HG02571 (cell line): ENCODE results near the gene TUBD1.
A peak's percentile ranks its signal among the peaks of the same experiment; 100 is the strongest.
"Not testable (repeated sequence)": the region's sequence is repeated elsewhere in the genome, so short reads cannot be mapped to it uniquely, and the experiment has no call there.

ENCODE experiments used
- ATAC-seq: cut with Tn5 transposase; IDR thresholded peaks from one replicate; pipeline ENCODE4 v1.9.1; 2021; ENCODE audit warnings: mild to moderate bottlenecking, moderate library complexity; ENCODE audit not compliant: unreplicated experiment

Gene TUBD1

GRCh38 chr17:59845595-59846393, 46.9 kb downstream of the TUBD1 start:
- no peak for ATAC-seq

DNA sequence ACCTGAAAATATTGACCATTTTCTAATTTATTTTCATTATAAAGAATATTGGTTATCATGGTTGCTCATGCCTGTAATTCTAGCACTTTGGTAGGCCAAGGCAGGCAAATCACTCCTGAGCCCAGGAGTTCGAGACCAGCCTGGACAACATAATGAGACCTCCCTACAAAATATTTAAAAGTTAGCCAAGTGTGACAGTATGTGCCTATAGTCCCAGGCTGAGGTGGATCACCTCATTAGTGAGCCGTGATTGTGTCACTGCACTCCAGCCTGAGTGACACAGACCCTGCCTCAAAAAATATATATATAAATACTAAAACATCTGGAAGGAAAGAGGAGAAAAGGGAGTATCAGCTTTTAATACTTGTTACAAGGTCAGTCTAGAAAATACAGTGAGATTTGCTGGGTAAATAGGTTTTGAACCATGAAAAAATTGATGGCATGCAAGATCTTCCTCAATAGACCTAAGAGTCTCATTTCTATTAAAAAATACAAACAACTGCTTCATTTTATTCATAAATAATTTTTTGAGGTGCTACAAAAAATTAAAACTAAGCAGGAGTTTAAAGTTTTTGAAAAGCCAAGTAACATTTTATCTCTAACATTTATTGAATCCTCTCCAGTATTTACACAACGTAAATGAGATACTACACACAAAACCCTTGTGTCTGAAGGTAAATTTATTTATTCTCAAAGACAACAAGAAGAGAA, 47.7 kb downstream of the TUBD1 start:
- ATAC-seq, result no peak

DNA sequence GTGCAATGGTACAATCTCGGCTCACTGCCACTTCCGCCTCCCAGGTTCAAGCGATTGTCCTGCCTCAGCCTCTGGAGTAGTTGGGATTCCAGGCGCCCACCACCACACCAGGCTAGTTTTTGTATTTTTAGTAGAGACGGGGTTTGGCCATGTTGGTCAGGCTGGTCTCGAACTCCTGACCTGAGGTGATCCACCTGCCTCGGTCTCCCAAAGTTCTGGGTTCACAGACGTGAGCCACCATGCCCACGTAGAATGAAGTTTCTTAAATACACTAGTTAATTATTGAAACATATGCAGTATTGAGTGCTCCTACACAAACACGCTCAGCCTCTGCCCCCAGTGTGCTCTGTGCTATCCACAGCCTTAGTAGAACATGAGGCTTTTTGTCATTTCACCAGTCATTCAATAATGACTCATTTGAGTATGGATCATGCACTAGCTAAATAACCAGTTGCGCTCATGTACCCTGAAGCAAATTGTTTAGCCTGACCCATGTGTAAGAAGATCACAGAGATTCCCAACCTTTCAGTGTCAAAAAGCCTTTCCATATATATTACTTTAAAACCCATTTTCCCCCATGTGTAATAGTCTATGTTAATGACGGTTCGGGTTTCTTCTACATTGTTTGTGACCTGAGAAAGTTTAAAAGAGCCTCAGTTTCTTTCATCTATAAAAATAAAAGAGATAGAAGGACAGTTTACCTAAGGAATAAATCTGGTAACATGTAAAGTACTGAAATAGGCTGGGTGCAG, 49.7 kb downstream of the TUBD1 start:
- no peak for ATAC-seq

DNA sequence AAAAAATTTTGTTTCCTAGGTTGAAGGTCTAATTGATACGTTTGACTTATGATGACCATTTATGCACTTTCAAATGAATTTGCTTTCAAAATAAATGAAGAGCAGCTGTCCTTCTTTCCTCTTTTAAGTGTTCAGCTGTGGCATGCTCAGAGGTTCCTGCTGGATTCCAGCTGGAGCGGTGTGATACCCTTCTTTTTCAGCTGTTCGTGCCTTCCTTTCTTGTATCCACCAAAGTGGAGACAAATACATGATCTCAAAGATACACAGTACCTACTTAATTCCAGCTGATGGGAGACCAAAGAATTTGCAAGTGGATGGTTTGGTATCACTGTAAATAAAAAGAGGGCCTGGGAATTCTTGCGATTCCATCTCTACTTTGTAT, 50.9 kb downstream of the TUBD1 start:
- ATAC-seq, result not testable (repeated sequence)

- not testable (repeated sequence) for ATAC-seq
Observed at GRCh38 chr17:59841091-59841881, 51.5 kb downstream of the TUBD1 start.

DNA sequence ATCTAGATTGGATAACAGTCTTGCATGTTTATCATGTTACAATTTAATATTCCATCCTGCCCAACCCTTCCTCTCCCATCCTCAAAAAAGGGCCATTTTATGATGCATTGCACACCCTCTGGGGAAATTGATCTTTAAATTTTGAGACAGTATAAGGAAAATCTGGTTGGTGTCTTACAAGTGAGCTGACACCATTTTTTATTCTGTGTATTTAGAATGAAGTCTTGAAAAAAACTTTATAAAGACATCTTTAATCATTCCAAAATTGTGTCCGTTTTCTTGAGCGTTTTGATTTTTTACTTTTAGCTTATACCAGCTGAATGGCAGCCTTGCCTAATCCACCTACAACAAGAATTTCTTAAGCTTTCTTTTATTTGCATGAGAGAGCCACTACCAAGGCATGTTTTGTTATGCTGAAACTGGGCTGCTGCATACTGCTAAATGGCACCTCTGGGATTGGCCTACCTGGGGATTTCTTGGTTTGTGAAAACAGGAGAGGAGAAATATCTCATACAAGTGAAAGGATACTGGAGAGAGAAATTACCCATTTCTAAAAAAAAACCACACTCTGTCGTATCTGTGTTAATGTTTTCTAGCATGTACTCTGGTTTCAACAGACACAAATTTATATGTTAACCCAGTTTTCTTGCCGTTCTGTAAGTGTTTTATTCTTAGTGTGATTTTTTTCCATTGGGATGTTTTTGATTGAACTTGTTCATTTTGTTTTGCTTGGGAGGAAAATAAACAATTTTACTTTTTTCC, 52.2 kb downstream of the TUBD1 start:
- no peak for ATAC-seq

GRCh38 chr17:59839651-59840328, 53.0 kb downstream of the TUBD1 start:
- ATAC-seq, result no peak

DNA sequence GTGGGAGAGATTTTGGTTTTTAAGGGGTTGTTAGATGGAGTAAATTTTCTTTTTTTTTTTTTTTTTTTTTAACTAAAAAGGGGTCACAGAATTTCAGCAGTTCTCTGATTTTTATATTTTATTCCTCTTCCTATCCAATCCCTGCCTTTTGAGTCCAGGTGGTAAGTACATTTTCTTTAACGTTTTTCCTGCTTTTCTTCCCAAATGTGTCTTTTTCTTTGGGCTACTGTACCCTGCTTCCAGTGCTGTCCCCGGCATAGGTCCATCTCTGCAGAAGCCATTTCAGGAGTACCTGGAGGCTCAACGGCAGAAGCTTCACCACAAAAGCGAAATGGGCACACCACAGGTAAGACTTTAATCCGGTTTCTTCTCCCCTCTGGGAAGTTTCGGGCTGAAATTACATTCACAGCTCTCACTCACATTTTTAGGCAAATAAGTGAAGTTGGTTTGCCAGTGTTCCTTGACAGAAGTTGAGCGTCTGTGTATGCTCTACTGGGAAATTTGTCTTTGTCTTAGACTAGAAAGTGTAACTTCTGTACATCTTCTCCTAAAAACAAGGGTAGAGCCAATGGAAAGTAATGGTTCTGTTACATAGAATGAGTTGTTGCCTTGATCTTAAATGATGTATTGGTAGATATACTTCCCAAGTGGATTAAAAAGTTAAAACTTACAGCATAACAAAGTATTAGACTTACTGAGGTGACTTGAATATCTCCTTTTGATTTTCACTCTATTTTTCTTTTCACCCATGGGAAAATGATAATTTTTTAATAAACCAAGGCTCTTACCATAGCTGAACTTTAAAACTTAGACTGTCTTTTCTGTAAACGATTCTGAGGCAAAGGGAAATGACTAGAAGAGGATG, 54.5 kb downstream of the TUBD1 start:
- no peak for ATAC-seq

DNA sequence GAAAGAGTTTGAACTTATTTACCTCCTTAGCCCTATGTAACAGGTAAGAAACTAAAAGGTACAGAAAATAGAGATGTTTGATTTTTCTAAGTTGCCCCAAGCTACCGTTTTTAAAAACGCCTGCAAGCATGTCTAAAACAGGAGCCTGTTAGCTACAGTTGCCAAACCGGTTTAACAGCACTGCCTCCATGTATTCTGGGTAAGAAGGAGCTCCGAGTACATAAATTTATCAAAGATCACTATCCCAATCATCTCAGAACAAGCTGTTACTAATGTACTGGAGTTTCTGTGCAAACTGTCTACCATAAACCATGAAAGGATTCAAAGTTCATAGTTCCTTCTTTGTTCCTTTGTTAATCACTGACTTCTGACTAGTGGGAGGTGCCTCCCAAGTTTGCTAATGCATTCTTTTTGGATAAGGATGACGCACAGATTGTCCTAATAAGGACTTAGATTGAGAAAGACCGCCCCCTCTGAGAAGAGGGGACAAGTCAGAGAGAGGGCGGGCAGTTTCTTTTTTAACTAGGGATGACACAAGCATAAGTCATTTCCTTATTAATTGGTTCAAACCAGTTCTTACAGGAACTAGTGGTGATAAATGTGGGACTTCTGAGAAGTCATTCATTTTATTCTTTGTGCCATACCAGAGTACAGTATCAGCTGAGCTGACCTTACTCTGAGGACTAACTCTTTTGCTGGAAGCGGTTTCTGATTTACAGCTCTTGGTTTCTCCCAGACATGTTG, 55.3 kb downstream of the TUBD1 start:
- peak; percentile 69 for ATAC-seq

GRCh38 chr17:59832883-59833379, 59.8 kb downstream of the TUBD1 start:
- no peak for ATAC-seq

DNA sequence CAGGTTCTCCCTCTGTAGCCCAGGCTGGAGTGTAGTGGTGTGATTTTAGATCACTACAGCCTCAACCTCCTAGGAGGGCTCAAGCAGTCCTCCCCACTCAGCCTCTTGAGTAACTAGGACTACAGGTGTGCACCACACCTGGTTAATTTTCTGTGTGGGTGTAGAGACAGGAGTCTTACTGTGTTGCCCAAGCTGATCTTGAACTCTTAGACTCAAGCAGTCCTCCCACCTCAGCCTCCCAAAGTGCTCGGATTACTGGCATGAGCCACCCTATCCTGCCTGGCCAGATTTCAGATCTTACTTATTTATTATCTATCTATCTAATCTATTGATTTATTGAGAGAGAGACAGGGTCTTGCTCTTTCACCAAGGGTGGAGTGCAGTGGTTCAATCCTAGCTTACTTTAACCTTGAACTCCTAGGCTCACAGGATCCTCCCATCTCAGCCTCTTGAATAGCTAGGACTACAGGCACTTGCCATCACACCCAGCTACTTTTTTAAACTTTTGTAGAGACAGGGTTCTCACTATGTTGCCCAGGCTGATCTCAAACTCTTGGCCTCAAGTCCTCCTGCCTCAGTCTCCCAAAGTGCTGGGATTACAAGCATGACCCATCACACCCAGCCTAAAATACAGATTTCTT, 61.8 kb downstream of the TUBD1 start:
- ATAC-seq, result no peak

DNA sequence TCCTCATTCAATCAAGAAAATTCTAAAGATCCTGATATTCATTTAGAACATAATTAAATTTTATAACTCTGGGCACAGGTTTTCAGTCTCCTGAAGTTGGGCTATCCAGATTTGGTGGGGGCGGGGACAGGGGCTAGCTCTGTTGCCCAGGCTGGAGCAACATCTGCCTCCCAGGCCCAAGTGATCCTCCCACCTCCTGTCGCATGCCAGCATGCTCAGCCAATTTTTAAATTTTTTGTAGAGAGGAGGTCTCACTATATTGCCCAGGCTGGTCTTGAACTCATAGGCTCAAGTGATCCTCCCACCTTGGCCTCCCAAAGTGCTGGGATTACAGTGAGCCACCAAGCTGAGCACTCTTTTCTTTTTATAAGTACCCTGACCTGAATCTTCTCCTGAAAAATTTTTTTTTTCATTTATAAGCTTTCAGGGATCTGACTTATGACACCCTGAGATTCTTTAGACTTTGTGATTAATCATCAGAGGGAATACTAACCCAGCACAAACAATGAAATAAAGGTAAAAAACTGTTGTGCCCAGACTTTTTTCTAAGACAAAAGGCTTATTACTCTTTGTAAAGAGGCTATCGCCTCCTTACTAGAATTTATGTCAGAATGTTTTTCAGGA, 62.6 kb downstream of the TUBD1 start:
- no peak for ATAC-seq

DNA sequence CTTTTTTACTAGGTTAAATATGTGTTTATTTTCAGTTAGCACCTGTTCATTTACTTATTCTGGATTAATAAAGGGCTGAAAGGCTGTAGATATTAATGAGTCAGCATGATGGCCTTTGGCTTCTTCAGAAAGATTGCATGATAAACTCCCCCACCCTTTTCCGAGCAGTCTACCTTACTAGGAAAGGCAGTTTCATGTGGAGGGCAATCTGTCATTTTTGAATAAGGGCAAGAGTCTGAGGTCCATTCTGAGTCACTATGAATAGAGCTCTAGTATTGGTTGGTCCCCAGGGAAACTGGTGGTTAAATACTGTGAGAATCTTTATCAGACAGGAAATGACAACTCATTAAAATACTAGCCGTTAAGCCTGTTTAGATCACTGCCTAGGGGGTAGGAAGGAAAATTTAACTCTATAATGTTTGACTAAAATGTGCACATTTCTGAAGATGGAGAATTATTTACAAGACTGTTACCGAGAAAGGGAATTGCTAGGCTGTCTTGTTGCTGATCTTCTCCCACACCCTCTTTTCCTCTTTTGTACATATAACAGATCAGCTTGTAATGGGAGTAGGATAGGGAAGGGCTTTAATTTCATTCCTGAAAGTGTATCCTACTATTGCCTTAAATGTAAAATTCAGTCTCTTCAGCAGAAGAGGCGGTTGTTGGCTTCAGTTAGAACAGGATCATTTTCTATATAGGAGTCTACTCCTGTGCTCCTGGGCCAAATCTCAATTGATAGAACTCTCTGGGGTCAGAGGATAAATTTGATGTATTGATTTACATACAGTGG, 63.3 kb downstream of the TUBD1 start:
- peak; percentile 60 for ATAC-seq

- ATAC-seq, result not testable (repeated sequence)
Observed at GRCh38 chr17:59828819-59829216, 63.9 kb downstream of the TUBD1 start.

- ATAC-seq, result no peak
Observed at GRCh38 chr17:59828478-59828760, 64.3 kb downstream of the TUBD1 start.
